ENCODE measurements around the gene ETV1. TPM values are rescaled to one million over a fixed set of nuclear protein-coding genes. Genes with fewer than 3 reads are reported as not detected.
A peak's percentile ranks its signal among the peaks of the same experiment; 100 is the strongest.

The ETV1 gene
- 1 to 10 TPM; 1.1 to 1.8 TPM for total RNA-seq

DNA sequence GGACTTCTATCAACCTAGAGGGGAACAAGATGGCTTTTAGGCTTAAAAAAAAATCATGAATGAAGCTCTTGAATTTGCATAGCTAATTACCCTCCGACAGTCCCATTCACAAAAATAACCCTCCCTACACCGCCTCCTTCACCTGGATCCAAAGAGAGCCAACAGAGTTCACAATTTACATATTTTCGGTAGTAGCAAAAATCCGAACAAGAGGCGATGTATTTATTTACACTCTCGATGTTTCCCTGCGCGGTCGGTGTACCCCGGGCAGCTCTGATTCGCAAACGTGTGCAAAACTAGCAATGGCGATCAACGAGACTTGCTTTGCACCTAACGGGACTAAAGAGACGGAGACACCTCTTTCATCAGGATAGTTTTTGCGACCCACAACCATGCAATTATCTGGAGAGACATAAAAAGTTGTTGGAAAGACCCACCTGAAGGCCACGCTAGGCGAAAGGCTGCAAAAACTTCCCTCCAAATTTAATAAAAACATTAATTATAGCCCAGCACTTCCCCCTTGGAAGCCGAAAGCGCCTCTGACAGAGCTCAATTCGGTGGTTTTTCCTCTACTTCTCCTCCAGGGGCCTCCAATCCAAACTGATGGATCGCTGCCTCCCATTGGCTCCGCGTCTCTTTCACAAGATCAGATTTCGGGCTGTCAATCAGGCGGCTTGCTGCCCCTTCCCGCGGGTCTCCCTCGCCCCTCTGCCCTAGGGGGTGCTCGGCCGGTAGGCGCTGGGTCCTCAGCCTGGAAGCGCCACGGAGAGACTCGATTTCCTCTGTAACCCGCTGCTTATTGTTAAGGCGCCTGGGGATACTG, at the start of gene ETV1:
ETV1 (minus strand) TSS at position 541 of the 823 bp plus-strand sequence. CDS start 614 bp downstream, outside the sequence.
- Mint-ChIP-seq H3K27ac (no peak within 1 kb of the TSS), H3K27me3 (peaks cover 3 to 26% of the 10 kb centered on the region in 2 donors), H3K36me3 (no peaks in the 10 kb centered on the region), H3K9me3 (no peaks in the 10 kb centered on the region), H3K4me1 (ENCODE audit: low read depth in 2 of 2) (no peaks in the 10 kb centered on the region), H3K4me3 (no peak within 1 kb of the TSS)
- ATAC-seq (no peak), DNase-seq (ENCODE audit: low spot score) (no peak)

DNA sequence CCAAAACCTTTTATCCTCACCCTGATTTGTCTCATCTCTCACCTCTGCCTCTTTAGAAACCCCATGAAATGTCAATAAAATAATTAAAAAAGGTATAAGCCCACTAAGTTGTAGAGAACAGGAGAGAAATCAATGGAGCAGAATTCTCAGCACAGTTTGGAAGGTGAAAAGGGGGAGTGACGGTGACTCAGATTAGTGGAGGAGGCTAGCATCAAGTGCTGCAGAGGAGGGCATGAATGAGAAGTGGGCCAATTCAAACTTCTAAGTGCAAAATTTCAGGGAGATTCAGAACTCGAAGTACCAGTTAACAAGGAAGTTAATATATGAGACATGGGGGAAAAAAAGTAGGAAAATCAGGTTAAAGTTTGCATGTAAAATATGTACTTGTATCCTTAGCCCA, 34.9 kb upstream of the ETV1 start:
- DNase-seq (ENCODE audit: low spot score) (no peak), ATAC-seq (no peak)
- no peaks in the 10 kb centered on the region for H3K36me3 Mint-ChIP-seq
- no peak overlapping the region for H3K4me3 Mint-ChIP-seq
- no peaks in the 10 kb centered on the region for H3K4me1 Mint-ChIP-seq (ENCODE audit: low read depth in 2 of 2)
- peaks cover 4% of the 10 kb centered on the region for H3K9me3 Mint-ChIP-seq
- no peaks in the 10 kb centered on the region for H3K27me3 Mint-ChIP-seq
- no peak overlapping the region for H3K27ac Mint-ChIP-seq

DNA sequence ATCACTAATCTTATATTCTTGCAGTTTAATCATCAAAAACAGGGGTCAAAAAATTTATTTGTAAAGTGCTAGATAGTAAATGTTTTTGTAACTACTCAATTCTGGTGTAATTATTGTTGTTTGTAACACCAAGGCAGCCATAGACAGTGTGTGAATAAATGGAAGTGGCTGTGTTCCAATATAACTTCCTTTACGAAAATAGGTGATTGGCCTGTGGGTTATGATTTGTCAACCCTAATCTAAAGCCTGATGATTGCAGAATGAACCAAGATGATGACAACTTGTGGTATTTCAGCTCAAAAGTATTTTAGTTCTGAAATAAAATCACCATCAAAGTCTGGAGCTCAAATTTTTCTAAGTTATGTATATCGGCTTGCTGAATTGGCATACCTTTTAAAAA, 34.4 kb upstream of the ETV1 start:
- ATAC-seq = no peak
- no peak overlapping the region for H3K4me3 Mint-ChIP-seq

DNA sequence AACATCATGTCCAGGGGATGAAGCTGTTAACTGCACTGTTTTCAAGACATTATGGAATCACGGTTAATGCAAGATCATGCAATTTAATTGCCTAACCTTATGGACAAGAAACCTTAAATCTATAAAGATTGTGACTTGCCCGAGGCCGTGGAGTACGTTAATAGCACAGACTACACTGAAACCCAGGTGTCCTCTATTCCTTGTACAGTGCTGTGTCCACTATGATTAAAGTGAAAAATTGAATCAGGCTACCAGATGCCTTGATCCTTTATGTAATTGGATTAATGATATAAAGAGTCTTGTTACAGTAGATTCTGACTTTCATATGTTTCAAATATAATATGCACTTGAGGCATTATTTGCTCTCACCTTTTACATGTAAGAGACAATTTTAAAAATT, 33.9 kb upstream of the ETV1 start:
- H3K27me3 Mint-ChIP-seq = no peaks in the 10 kb centered on the region
- peaks cover 6% of the 10 kb centered on the region for H3K9me3 Mint-ChIP-seq
- no peak for DNase-seq (ENCODE audit: low spot score)
- H3K27ac Mint-ChIP-seq = no peak overlapping the region
- ATAC-seq = no peak
- H3K4me1 Mint-ChIP-seq (ENCODE audit: low read depth in 2 of 2) = no peaks in the 10 kb centered on the region
- no peak overlapping the region for H3K4me3 Mint-ChIP-seq
- H3K36me3 Mint-ChIP-seq = no peaks in the 10 kb centered on the region

More for the DNA sequence above, 34.4 kb upstream of the ETV1 start:
- Mint-ChIP-seq H3K27me3 (no peaks in the 10 kb centered on the region), H3K36me3 (no peaks in the 10 kb centered on the region), H3K4me1 (ENCODE audit: low read depth in 2 of 2) (no peaks in the 10 kb centered on the region), H3K27ac (no peak overlapping the region), H3K9me3 (peaks cover 4% of the 10 kb centered on the region)
- no peak for DNase-seq (ENCODE audit: low spot score)

DNA sequence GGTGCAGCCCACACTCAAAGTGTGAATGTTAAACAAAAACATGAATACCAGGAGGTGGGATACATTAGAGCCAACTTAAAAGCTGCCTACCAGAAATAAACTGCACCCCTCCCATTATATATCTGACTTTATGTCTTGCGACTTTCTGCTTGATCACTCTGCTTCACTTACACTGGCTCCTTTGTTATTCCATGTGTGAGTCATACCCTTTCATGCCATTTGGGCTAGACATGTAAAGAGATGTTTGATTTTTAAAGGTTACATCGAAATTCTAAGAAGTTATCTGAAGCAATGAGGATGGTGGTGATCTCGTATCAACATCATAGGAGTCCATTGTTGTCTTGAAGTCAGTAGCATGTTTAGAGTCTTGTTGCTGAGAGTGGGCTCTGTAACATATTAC, 31.6 kb upstream of the ETV1 start:
- ATAC-seq = no peak
- no peak for DNase-seq (ENCODE audit: low spot score)

DNA sequence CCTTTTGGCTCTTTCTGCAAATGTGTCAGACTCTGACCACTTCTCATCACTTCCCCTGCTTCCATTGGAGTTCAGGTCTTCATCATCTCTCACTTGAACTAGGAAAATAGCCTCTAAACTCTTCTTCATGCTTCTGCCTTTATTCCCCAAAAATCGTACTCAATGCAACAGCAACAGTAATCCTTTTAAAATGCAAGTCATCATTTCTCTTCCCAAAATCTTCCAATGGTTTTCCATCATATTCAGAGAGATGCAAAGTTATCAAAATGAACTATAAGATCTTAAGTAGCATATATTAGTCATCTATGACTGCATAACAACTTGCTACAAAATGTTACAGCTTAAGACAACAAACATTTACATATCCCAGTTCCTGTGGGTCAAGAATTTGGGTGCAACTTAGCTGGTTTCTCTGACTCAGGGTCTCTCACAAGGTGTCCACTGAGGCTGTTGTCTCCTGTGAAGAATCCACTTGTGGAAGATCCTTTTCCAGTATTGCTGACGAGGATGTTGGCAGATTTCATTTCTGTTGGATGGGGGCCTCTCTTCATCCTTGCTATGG, 31.0 kb upstream of the ETV1 start:
- ATAC-seq (no peak), DNase-seq (ENCODE audit: low spot score) (no peak)
- H3K9me3 Mint-ChIP-seq = peaks cover 6% of the 10 kb centered on the region
- no peak overlapping the region for H3K4me3 Mint-ChIP-seq
- peaks cover 0 to 3% of the 10 kb centered on the region in 2 donors for H3K27me3 Mint-ChIP-seq
- no peaks in the 10 kb centered on the region for H3K36me3 Mint-ChIP-seq
- no peaks in the 10 kb centered on the region for H3K4me1 Mint-ChIP-seq (ENCODE audit: low read depth in 2 of 2)
- H3K27ac Mint-ChIP-seq = no peak overlapping the region

More for the DNA sequence above, 31.6 kb upstream of the ETV1 start:
- no peaks in the 10 kb centered on the region for H3K36me3 Mint-ChIP-seq
- peaks cover 6% of the 10 kb centered on the region for H3K9me3 Mint-ChIP-seq
- H3K27me3 Mint-ChIP-seq = peaks cover 0 to 3% of the 10 kb centered on the region in 2 donors
- no peak overlapping the region for H3K4me3 Mint-ChIP-seq
- no peaks in the 10 kb centered on the region for H3K4me1 Mint-ChIP-seq (ENCODE audit: low read depth in 2 of 2)
- no peak overlapping the region for H3K27ac Mint-ChIP-seq

DNA sequence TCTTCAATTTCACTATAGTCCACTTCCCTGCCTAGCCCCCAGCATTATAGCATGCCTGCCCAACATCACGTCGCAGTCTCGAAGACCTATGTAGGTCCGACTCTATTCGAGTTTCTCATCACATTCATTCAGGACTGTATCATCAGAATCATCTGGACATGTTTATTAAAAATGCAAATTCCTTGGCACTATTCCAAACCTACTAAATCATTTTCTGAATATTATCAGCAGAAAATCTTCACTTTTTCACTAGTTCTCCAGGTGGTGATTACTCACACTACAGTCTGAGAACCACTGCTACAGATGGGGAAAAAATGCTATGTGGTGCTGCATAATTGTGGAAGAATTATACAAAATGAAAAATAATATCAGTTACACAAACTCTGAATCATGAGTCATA, 29.3 kb upstream of the ETV1 start:
- H3K9me3 Mint-ChIP-seq = peaks cover 6% of the 10 kb centered on the region
- ATAC-seq (no peak), DNase-seq (ENCODE audit: low spot score) (no peak)
- no peaks in the 10 kb centered on the region for H3K36me3 Mint-ChIP-seq
- no peaks in the 10 kb centered on the region for H3K4me1 Mint-ChIP-seq (ENCODE audit: low read depth in 2 of 2)
- H3K27me3 Mint-ChIP-seq = peaks cover 0 to 3% of the 10 kb centered on the region in 2 donors
- no peak overlapping the region for H3K4me3 Mint-ChIP-seq
- no peak overlapping the region for H3K27ac Mint-ChIP-seq

DNA sequence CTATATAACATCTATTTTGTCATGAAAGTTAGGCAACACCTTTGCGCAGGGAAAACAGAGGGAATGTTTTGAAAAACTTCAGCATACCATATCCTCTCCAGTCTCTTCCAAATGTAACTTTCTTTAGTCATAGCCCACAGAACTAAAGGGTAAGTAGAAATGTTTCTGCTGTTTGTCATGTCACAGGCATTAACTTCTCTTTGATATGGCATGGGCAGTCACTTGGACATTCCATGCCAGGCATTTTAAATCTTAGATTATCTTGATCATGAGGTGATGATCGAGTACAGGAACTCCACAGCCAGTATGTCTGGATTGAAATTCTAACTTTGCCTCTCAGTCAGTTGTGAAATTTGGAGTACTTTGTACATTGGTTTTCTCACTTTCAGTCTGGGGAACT, 27.5 kb upstream of the ETV1 start:
- H3K4me3 Mint-ChIP-seq = no peak overlapping the region
- H3K9me3 Mint-ChIP-seq = peaks cover 6% of the 10 kb centered on the region
- DNase-seq (ENCODE audit: low spot score) (no peak), ATAC-seq (no peak)
- no peak overlapping the region for H3K27ac Mint-ChIP-seq
- peaks cover 0 to 3% of the 10 kb centered on the region in 2 donors for H3K27me3 Mint-ChIP-seq
- no peaks in the 10 kb centered on the region for H3K36me3 Mint-ChIP-seq
- H3K4me1 Mint-ChIP-seq (ENCODE audit: low read depth in 2 of 2) = no peaks in the 10 kb centered on the region

DNA sequence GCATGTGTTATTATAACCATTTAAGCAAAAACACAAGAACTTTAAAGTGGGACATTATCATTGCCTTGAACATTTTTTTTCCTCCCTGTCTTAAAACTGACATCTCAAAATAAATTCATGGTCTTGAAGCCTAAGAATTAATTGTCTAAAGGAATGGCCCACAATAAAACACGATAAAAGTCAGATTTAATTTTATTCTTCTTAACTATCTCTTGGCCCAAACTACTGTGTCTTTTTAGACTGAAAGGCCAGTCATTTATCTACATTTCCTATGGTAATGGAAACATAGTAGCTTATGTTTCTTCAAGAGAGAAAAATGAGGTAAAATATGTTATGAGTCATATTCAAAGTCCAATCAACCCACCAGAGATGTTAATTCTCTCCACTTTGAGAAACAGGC, 24.4 kb upstream of the ETV1 start:
- DNase-seq (ENCODE audit: low spot score) = no peak
- H3K9me3 Mint-ChIP-seq = peaks cover 6% of the 10 kb centered on the region
- H3K36me3 Mint-ChIP-seq = no peaks in the 10 kb centered on the region
- H3K27me3 Mint-ChIP-seq = peaks cover 0 to 3% of the 10 kb centered on the region in 2 donors
- no peak for ATAC-seq
- H3K4me1 Mint-ChIP-seq (ENCODE audit: low read depth in 2 of 2) = peaks cover 0 to 8% of the 10 kb centered on the region in 2 donors
- H3K27ac Mint-ChIP-seq = no peak overlapping the region
- no peak overlapping the region for H3K4me3 Mint-ChIP-seq

DNA sequence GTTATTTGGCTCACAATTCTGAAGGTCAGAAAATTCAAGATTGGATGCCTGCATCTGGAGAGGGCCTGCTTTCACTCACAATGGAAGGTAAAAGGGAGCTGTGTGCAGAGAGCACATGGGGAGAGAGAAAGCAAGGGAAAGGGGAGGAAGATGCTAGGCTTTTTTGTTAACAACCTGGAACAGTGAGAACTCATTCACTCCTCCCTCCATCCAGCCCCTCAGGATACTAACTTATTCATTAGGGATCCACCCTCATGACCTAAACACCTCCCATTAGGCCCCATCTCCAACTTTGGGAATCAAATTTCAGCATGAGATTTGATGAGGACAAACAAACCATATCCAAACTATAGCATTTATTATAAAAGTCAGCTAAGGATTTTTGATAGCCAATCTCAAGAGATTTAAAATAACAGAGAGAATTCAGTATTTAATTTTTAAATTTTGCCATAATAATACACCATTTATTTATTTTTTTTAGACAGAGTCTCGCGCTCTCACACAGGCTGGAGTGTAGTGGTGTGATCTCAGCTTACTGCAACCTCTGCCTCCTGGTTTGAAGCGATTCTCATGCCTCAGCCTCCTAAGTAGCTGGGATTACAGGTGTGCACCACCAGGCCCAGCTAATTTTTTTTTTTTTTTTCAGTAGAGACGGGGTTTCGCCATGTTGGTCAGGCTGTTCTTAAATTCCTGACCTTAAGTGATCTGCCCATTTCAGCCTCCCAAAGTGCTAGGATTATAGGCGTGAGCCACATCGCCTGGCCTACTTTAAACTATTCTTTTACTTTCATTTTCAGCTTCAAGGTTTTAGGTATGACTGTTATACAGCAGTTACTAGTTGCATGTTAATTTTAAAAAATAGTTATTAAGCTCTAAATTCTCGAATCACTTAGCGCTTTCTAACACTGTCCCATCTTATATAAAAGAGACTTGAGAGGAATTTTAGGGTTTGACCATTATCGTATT, 20.3 kb upstream of the ETV1 start:
- H3K4me3 Mint-ChIP-seq = peak overlapping the region; percentile 60

DNA sequence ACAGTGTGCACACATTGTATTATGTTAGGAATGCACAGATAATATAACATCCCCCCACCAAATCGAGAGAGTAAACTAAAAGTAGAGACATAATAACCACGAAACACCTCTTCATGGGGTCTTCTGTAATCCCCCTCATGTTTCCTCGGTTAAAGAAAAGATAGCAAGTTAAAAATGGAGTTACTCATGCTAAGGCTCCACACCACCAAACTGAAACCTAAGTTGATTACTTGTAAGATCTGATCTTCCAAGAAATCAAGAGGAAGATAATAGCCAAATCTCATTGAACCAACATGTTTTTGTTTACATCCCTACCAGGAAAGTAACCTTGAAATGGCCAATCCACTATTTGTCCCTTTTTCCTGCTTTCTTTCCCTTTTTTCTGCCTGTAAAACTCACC, 11.7 kb upstream of the ETV1 start:
- H3K27me3 Mint-ChIP-seq = peaks cover 3 to 22% of the 10 kb centered on the region in 2 donors
- no peaks in the 10 kb centered on the region for H3K9me3 Mint-ChIP-seq
- ATAC-seq (no peak), DNase-seq (ENCODE audit: low spot score) (no peak)
- H3K4me3 Mint-ChIP-seq = no peak overlapping the region
- H3K27ac Mint-ChIP-seq = no peak overlapping the region
- H3K4me1 Mint-ChIP-seq (ENCODE audit: low read depth in 2 of 2) = no peaks in the 10 kb centered on the region
- H3K36me3 Mint-ChIP-seq = no peaks in the 10 kb centered on the region

More for the DNA sequence above, 20.3 kb upstream of the ETV1 start:
- peak in 1 of 2 donors; percentile 69 for ATAC-seq
- Mint-ChIP-seq H3K27me3 (peaks cover 2 to 13% of the 10 kb centered on the region in 2 donors), H3K36me3 (no peaks in the 10 kb centered on the region), H3K27ac (no peak overlapping the region), H3K4me1 (ENCODE audit: low read depth in 2 of 2) (peaks cover 0 to 8% of the 10 kb centered on the region in 2 donors), H3K9me3 (no peaks in the 10 kb centered on the region)
- no peak for DNase-seq (ENCODE audit: low spot score)

DNA sequence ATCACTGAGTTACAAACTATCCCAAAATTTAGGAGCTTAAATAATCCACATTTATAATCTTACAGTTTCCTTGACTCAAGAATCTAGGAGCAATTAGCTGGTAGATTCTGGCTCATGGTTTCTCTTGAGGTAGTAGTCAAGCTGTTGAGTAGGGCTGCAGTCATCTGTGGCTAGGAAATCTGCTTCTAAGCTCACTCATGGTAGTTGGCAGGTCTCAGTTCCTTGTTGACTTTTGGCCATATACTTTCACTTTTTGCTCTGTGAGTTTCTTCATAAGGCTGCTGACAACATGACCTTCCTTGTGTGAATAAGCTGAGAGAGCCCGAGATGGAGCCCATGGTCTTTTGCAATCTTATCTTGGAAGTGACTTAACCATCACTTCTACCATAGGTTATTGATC, 10.8 kb upstream of the ETV1 start:
- H3K27ac Mint-ChIP-seq = no peak overlapping the region
- ATAC-seq = no peak
- no peaks in the 10 kb centered on the region for H3K36me3 Mint-ChIP-seq
- H3K27me3 Mint-ChIP-seq = peaks cover 2 to 15% of the 10 kb centered on the region in 2 donors
- no peak for DNase-seq (ENCODE audit: low spot score)
- H3K4me1 Mint-ChIP-seq (ENCODE audit: low read depth in 2 of 2) = no peaks in the 10 kb centered on the region
- no peaks in the 10 kb centered on the region for H3K9me3 Mint-ChIP-seq
- no peak overlapping the region for H3K4me3 Mint-ChIP-seq

DNA sequence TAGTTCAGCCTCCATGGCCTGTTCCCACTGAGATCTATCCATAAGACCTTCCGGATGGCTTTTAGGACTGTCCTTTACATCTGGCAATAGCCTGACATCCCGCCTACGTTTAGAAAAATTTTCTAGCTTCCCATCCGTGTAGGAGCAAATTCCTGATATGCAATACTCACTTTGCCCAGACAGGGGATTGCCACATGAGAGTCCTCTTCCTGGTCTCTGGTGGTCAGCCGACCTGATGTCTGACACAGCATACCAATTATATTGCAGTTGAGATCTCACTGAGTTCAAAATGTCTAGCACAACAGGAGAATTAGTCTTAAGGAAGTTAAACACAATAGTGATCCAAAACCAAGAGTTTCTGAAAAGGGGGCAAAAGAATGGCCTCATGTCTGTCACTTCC, 9.4 kb upstream of the ETV1 start:
- Mint-ChIP-seq H3K36me3 (no peaks in the 10 kb centered on the region), H3K27me3 (peaks cover 2 to 15% of the 10 kb centered on the region in 2 donors), H3K4me3 (no peak overlapping the region), H3K27ac (no peak overlapping the region), H3K4me1 (ENCODE audit: low read depth in 2 of 2) (no peaks in the 10 kb centered on the region), H3K9me3 (no peaks in the 10 kb centered on the region)
- DNase-seq (ENCODE audit: low spot score) (no peak), ATAC-seq (no peak)

DNA sequence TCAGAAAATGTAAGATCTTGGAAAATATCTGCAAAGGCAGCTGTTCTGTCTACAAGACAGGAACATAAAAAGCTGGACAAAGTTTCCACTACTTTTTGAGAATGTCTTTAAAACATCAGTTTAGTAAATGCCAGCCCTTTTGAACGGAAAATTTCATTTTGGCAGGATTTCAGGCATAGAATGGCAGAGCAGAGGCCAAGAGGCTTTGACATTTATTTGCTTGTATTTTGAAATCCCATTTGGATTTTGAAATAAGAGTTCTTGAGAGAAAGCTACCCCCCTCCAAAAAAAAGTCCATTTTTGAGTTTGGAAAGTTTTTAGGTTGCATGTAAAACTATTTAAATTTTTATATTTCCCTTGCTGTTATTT, 3.1 kb upstream of the ETV1 start:
- Mint-ChIP-seq H3K4me1 (ENCODE audit: low read depth in 2 of 2) (no peaks in the 10 kb centered on the region), H3K4me3 (no peak overlapping the region), H3K27me3 (peaks cover 2 to 21% of the 10 kb centered on the region in 2 donors), H3K9me3 (no peaks in the 10 kb centered on the region), H3K36me3 (no peaks in the 10 kb centered on the region), H3K27ac (no peak overlapping the region)
- ATAC-seq (no peak), DNase-seq (ENCODE audit: low spot score) (no peak)
